Rectal smooth muscle tissue (tissue), 1 donor: ENCODE measurements around the gene GAL3ST1.

ENCODE experiments used
- H3K27ac ChIP-seq: one replicate; pipeline ENCODE4 v1.7.0; 2013; ENCODE audit warnings: low read depth, low read length, inconsistent platforms
- H3K27me3 ChIP-seq: one replicate; pipeline ENCODE4 v1.7.0; 2013; ENCODE audit warnings: low read length; ENCODE audit not compliant: control insufficient read depth, insufficient read depth
- H3K36me3 ChIP-seq: one replicate; pipeline ENCODE4 v1.7.0; 2013; ENCODE audit warnings: low read length; ENCODE audit not compliant: control insufficient read depth, insufficient read depth
- H3K4me1 ChIP-seq: one replicate; pipeline ENCODE4 v1.7.0; 2013; ENCODE audit warnings: low read length; ENCODE audit not compliant: control insufficient read depth, insufficient read depth
- H3K4me3 ChIP-seq: one replicate; pipeline ENCODE4 v1.7.0; 2013; ENCODE audit warnings: low read length
- H3K9ac ChIP-seq: one replicate; pipeline ENCODE4 v1.7.0; 2013; ENCODE audit warnings: low read length

The GAL3ST1 gene

GRCh38 chr22:30591191-30591587, 16.7 kb upstream of the GAL3ST1 start:
- Histone ChIP-seq H3K27ac (no peak overlapping the region), H3K9ac (peak overlapping the region; percentile 74), H3K27me3 (no peaks in the 10 kb centered on the region), H3K36me3 (peaks cover 30% of the 10 kb centered on the region), H3K4me1 (peaks cover 8% of the 10 kb centered on the region), H3K4me3 (peak overlapping the region; percentile 86)

DNA sequence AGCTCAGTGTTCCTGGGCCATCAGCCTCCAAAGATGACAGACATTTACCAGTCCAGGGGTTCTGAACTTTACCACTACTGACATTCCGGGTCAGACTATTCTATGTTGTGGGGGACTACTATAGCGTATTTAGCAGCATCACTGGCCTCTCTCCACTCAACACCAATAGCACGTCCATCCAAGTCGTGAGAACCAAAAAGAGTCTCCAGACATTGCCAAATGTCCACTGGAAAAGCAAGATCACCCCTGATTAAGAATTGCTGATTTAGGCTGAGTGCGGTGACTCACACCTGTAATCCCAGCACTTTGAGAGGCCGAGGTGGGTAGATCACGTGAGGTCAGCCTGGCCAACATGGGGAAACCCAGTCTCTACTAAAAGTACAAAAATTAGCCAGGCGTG, 11.9 kb upstream of the GAL3ST1 start:
- peaks cover 8% of the 10 kb centered on the region for H3K4me1 ChIP-seq
- no peak overlapping the region for H3K9ac ChIP-seq
- no peak overlapping the region for H3K4me3 ChIP-seq
- no peaks in the 10 kb centered on the region for H3K27me3 ChIP-seq
- H3K36me3 ChIP-seq = peaks cover 67% of the 10 kb centered on the region
- no peak overlapping the region for H3K27ac ChIP-seq

DNA sequence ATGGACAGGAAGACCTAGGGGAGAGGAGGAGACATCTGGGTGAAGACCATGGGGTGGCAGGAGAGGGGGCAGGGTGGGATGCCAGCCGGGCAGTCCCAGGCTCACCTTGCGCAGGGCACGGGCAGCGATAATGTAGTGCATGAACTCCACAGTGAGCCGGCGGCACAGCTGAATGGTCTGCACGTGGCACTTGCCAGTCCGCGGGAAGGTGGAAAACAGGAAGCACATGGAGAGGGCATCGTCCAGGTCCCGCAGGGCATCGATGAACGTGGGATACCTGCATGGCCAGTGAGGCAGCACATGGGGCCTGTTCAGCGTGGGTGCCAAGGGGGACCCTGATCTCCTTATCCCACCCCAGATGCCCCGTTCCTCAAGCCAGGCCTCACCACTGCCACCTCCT, 10.0 kb upstream of the GAL3ST1 start:
- Histone ChIP-seq H3K36me3 (peaks cover 86% of the 10 kb centered on the region), H3K4me3 (no peak overlapping the region), H3K4me1 (no peaks in the 10 kb centered on the region), H3K27ac (no peak overlapping the region), H3K9ac (no peak overlapping the region), H3K27me3 (no peaks in the 10 kb centered on the region)

DNA sequence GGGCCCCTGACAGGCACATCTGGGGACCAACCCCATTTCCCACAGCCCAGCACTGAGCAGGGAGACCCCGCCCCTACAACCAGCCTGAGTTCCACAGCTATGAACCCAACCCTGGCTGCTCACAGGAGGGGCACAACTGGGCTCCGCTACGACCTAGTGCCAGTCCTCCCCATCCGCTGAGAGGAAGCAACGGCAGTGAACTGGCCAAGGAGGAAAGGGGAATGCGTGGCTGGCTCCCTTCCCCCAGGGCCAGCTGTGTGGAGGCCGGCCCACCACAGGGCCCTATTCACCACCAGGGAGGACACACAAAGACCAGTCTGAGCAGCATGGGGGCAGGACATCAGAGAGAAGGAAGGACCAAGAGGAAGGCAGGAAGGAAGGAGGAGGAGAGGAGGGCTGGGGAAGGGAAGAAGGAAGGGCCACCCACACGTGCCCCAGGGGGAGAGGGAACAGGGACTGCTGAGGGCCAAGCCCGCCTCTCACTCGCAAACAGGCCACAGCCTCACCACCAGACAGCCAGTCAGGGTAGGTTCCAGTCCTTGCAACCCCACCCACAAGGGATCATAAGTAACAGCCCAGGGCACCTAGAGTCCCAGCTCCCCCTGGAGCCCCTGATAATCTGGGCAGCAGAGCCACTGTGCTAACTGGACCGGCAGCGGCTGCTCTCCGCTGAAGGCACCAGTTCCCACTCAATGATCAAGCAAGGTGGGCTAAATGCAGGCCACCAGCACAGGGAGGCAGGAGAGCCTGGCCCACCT, 8.5 kb upstream of the GAL3ST1 start:
- Histone ChIP-seq H3K9ac (no peak overlapping the region), H3K4me3 (no peak overlapping the region), H3K27me3 (no peaks in the 10 kb centered on the region), H3K4me1 (no peaks in the 10 kb centered on the region), H3K27ac (no peak overlapping the region), H3K36me3 (peaks cover 87% of the 10 kb centered on the region)

DNA sequence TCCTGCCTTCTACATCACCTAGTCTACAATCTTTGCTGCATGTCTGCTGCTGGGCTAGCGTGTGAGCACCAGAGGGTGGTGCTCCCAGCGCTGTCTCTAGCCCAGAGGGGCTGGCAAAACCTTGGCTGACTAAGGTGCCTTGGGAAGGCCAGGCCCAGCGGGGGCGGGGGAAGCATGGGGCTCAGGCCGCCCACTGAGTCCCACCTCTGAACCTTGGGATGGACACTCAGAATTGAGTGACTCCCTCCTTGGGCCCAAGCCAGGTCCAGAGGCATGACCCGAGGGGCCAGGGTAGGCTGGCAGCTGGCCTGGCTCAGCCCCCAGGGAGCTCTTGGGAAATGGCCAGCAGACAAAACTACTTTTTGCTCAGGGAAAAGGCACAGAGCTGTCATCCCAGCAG, 7.6 kb upstream of the GAL3ST1 start:
- H3K36me3 ChIP-seq = peaks cover 82% of the 10 kb centered on the region
- H3K27ac ChIP-seq = no peak overlapping the region

DNA sequence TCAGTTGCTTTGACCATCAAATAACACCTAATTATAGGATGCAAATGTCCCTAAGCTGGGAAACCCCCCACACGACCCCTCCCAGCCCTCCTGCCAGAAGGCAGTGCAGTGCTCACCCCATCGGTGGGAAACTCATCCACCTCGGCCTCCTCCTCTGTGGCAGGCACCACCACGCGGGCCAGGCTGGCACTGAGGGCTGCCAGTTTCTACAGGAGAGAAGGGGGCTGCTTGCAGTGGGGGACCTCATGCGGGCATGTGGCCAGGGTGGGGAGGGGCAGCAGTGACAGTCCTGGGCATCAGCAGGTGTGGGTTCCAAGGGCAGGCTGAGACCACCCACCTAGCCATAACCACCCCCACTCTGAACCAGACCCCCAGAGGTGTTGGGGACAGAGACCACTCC, 6.4 kb upstream of the GAL3ST1 start:
- H3K27ac ChIP-seq = no peak overlapping the region
- H3K4me3 ChIP-seq = no peak overlapping the region
- H3K4me1 ChIP-seq = no peaks in the 10 kb centered on the region
- H3K9ac ChIP-seq = no peak overlapping the region
- H3K36me3 ChIP-seq = peaks cover 76% of the 10 kb centered on the region
- no peaks in the 10 kb centered on the region for H3K27me3 ChIP-seq

More for the DNA sequence above, 7.6 kb upstream of the GAL3ST1 start:
- no peak overlapping the region for H3K4me3 ChIP-seq
- no peaks in the 10 kb centered on the region for H3K27me3 ChIP-seq
- H3K9ac ChIP-seq = no peak overlapping the region
- H3K4me1 ChIP-seq = no peaks in the 10 kb centered on the region

DNA sequence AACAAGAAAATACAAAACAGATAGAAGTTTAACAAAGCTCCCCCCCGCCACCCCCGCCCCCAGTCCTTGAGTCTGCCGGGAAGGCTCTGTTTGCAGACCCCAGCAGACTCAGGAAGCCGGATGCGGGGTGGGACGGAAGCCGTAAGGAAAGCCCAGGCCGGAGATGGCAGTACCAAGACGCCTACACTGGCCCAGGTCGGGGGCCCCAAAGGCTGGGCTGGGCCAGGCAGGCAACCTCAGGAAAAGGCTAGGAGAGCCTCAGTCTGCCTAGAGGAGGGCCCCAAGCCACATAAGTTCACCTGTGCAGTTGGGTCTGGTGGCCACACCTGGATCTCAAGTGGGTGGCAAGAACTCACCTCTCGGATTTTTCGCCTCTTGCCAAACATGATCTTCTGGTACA, 4.0 kb upstream of the GAL3ST1 start:
- no peak overlapping the region for H3K9ac ChIP-seq
- H3K27me3 ChIP-seq = no peaks in the 10 kb centered on the region
- H3K4me1 ChIP-seq = no peaks in the 10 kb centered on the region
- H3K36me3 ChIP-seq = peaks cover 58% of the 10 kb centered on the region
- H3K27ac ChIP-seq = no peak overlapping the region
- H3K4me3 ChIP-seq = no peak overlapping the region

GRCh38 chr22:30575859-30576258, 1.4 kb upstream of the GAL3ST1 start:
- Histone ChIP-seq H3K4me3 (no peak overlapping the region), H3K4me1 (no peaks in the 10 kb centered on the region), H3K27ac (no peak overlapping the region), H3K27me3 (no peaks in the 10 kb centered on the region), H3K36me3 (peaks cover 36% of the 10 kb centered on the region), H3K9ac (no peak overlapping the region)

- Histone ChIP-seq H3K27ac (peak overlapping the region; percentile 30), H3K27me3 (no peaks in the 10 kb centered on the region), H3K36me3 (peaks cover 29% of the 10 kb centered on the region), H3K9ac (no peak overlapping the region), H3K4me1 (no peaks in the 10 kb centered on the region), H3K4me3 (peak overlapping the region; percentile 20)
Observed at GRCh38 chr22:30574997-30575671, 669 bp upstream of the GAL3ST1 start.

DNA sequence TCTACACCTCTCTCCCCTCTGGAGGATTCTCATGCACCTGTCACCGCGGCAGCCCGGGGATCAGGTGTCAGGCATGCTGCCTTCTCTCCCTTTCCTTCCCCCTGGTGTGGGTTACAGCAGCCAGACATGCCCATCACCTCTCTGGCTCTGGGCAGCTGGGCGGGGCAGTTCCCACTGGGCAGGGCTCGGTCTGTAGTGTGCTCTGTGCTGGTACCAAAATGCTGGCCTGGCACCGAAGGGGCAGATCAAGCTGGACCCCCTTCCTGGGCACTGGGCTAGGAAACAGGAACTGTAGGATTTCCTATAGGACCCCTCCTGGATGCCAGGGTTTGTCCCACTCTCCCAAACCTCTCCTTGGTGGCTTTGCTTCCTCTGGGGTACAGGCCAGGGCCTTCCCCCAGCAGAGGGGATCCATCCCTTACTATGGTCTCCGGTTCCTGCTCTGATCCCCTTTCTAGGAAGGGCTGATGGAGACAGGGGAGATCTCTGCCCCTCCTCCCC, 821 bp downstream of the GAL3ST1 start:
- Histone ChIP-seq H3K4me1 (no peaks in the 10 kb centered on the region), H3K9ac (no peak overlapping the region), H3K27me3 (no peaks in the 10 kb centered on the region), H3K27ac (peak overlapping the region; percentile 21), H3K4me3 (peak overlapping the region; percentile 57), H3K36me3 (peaks cover 14% of the 10 kb centered on the region)

DNA sequence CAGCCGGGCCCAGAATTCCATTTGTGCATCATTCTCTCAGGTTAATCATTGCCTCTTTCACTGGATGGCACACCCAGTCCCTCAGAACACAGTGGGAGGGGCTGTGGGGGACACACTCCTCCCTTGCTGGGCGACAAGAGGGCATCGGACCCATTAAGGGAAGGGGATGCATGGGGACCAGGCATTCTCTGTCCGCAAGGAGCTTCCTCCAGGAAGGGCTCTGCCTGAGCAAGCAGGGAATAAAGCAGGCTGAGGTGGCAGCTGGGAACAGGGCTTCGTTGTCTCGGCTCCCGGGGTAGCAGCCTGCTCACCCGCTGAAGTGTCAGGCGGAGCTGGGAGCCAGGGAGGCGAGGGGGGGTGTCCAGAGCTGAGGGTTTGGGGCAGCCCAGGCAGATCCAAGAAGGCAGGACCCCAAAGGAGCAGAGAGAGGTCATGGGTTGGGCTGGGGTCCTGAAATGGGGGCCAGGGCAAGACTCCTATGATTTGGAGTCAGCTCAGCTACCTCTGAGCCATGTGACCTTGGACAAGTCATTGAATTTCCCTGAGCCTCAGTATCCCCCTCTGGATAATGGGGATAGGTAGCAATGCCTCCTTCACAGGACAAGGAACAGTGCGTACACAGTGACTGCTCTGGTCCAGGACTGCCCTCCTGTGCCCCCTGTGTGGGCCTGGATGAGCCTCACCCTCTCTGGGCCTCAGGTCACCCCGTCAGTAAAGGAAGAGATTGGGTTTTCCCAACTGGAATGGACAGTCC, 1.4 kb downstream of the GAL3ST1 start:
- Histone ChIP-seq H3K27ac (no peak overlapping the region), H3K9ac (no peak overlapping the region), H3K36me3 (peaks cover 10% of the 10 kb centered on the region), H3K27me3 (no peaks in the 10 kb centered on the region), H3K4me1 (no peaks in the 10 kb centered on the region), H3K4me3 (peak overlapping the region; percentile 57)

DNA sequence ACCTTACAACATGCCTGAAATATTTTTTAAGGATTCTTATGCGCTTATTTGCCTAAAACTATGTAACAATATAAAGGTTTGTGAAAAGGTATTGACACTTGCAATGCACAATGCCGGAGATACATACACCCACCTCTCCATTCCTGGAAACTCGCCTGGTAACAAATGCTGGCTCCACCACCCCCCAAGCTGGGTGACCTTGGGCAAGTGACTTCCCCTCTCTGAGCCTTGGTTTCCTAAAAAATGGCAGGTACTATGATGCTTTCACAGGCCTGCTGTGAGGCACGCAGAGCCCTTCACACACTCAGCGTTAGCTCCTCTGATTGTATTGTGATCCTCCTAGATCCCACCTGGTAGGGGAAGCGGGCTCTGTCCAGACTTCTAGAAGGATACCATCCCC, 2.3 kb downstream of the GAL3ST1 start:
- Histone ChIP-seq H3K27ac (no peak overlapping the region), H3K27me3 (no peaks in the 10 kb centered on the region), H3K4me1 (no peaks in the 10 kb centered on the region), H3K36me3 (peaks cover 7% of the 10 kb centered on the region), H3K4me3 (no peak overlapping the region), H3K9ac (no peak overlapping the region)
